ENCODE measurements around the gene DOCK3.
"Not testable (repeated sequence)": the region's sequence is repeated elsewhere in the genome, so short reads cannot be mapped to it uniquely, and the experiment has no call there.

The DOCK3 gene

GRCh38 chr3:51242939-51243338, 568.2 kb downstream of the DOCK3 start:
- Histone ChIP-seq H3K79me2 (ENCODE audit: low read length) (no peaks in the 10 kb centered on the region), H3K9me3 (ENCODE audit: insufficient read depth, low read length) (no peaks in the 10 kb centered on the region), H2AFZ (ENCODE audit: low read depth, low read length) (no peak overlapping the region), H3K4me3 (ENCODE audit: low read length) (no peak overlapping the region), H3K27me3 (ENCODE audit: low read depth, low read length) (no peaks in the 10 kb centered on the region), H3K4me1 (ENCODE audit: low read length) (no peaks in the 10 kb centered on the region), H3K9ac (ENCODE audit: low read length) (no peak overlapping the region), H3K27ac (ENCODE audit: low read length) (no peak overlapping the region), H3K4me2 (ENCODE audit: low read length) (no peak overlapping the region), H4K20me1 (ENCODE audit: insufficient read depth, low read length) (no peaks in the 10 kb centered on the region), H3K36me3 (replicated peaks; ENCODE audit: low read depth, low read length) (no peaks in the 10 kb centered on the region)
- no peak for TF ChIP-seq CTCF (IDR thresholded peaks at IDR 0.05; ENCODE audit: low read depth, low read length)
- no peak for TF ChIP-seq EZH2phosphoT487 (IDR thresholded peaks at IDR 0.05; ENCODE audit: low read depth)

GRCh38 chr3:51243924-51244323, 569.2 kb downstream of the DOCK3 start:
- Histone ChIP-seq H3K4me3 (ENCODE audit: low read length) (no peak overlapping the region), H4K20me1 (ENCODE audit: insufficient read depth, low read length) (no peaks in the 10 kb centered on the region), H3K4me1 (ENCODE audit: low read length) (no peaks in the 10 kb centered on the region), H3K27me3 (ENCODE audit: low read depth, low read length) (no peaks in the 10 kb centered on the region), H3K9ac (ENCODE audit: low read length) (no peak overlapping the region), H3K79me2 (ENCODE audit: low read length) (no peaks in the 10 kb centered on the region), H3K4me2 (ENCODE audit: low read length) (no peak overlapping the region), H3K27ac (ENCODE audit: low read length) (no peak overlapping the region), H2AFZ (ENCODE audit: low read depth, low read length) (no peak overlapping the region), H3K36me3 (replicated peaks; ENCODE audit: low read depth, low read length) (no peaks in the 10 kb centered on the region), H3K9me3 (ENCODE audit: insufficient read depth, low read length) (no peaks in the 10 kb centered on the region)
- no peak for TF ChIP-seq EZH2phosphoT487 (IDR thresholded peaks at IDR 0.05; ENCODE audit: low read depth)
- no peak for TF ChIP-seq CTCF (IDR thresholded peaks at IDR 0.05; ENCODE audit: low read depth, low read length)

DNA sequence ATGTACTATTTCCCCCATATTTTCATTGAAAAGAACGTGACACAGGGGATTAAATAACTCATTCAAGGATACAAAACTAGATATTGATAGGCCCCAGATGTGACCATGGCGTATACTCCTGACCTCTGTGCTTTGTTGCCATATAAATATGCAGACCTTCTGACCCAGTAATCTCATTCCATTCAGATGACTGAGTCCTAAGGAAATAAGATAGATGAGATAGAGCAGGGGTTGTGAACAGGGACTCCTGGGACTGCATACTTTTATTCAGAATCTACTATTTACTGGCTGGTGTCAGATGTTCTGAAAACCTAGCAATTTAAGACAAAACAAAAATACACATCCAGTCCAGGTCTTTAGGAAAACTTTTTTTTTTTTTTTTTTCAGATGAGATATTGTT, 571.1 kb downstream of the DOCK3 start:
- no peaks in the 10 kb centered on the region for H3K36me3 ChIP-seq (replicated peaks; ENCODE audit: low read depth, low read length)
- H3K9ac ChIP-seq (ENCODE audit: low read length) = no peak overlapping the region
- no peaks in the 10 kb centered on the region for H3K79me2 ChIP-seq (ENCODE audit: low read length)
- no peaks in the 10 kb centered on the region for H3K9me3 ChIP-seq (ENCODE audit: insufficient read depth, low read length)
- no peaks in the 10 kb centered on the region for H3K4me1 ChIP-seq (ENCODE audit: low read length)
- H4K20me1 ChIP-seq (ENCODE audit: insufficient read depth, low read length) = no peaks in the 10 kb centered on the region
- no peak overlapping the region for H2AFZ ChIP-seq (ENCODE audit: low read depth, low read length)
- H3K4me2 ChIP-seq (ENCODE audit: low read length) = no peak overlapping the region
- TF ChIP-seq EZH2phosphoT487 (IDR thresholded peaks at IDR 0.05; ENCODE audit: low read depth) = no peak
- no peak for TF ChIP-seq CTCF (IDR thresholded peaks at IDR 0.05; ENCODE audit: low read depth, low read length)
- no peak overlapping the region for H3K4me3 ChIP-seq (ENCODE audit: low read length)
- no peaks in the 10 kb centered on the region for H3K27me3 ChIP-seq (ENCODE audit: low read depth, low read length)
- H3K27ac ChIP-seq (ENCODE audit: low read length) = no peak overlapping the region

- TF ChIP-seq CTCF (IDR thresholded peaks at IDR 0.05; ENCODE audit: low read depth, low read length) (no peak), EZH2phosphoT487 (IDR thresholded peaks at IDR 0.05; ENCODE audit: low read depth) (no peak)
- Histone ChIP-seq H2AFZ (ENCODE audit: low read depth, low read length) (no peak overlapping the region), H3K27me3 (ENCODE audit: low read depth, low read length) (no peaks in the 10 kb centered on the region), H3K4me3 (ENCODE audit: low read length) (no peak overlapping the region), H3K9me3 (ENCODE audit: insufficient read depth, low read length) (no peaks in the 10 kb centered on the region), H3K27ac (ENCODE audit: low read length) (no peak overlapping the region), H3K79me2 (ENCODE audit: low read length) (no peaks in the 10 kb centered on the region), H3K9ac (ENCODE audit: low read length) (no peak overlapping the region), H3K4me2 (ENCODE audit: low read length) (no peak overlapping the region), H3K36me3 (replicated peaks; ENCODE audit: low read depth, low read length) (no peaks in the 10 kb centered on the region), H3K4me1 (ENCODE audit: low read length) (no peaks in the 10 kb centered on the region), H4K20me1 (ENCODE audit: insufficient read depth, low read length) (no peaks in the 10 kb centered on the region)
Observed at GRCh38 chr3:51257870-51258269, 583.1 kb downstream of the DOCK3 start.

DNA sequence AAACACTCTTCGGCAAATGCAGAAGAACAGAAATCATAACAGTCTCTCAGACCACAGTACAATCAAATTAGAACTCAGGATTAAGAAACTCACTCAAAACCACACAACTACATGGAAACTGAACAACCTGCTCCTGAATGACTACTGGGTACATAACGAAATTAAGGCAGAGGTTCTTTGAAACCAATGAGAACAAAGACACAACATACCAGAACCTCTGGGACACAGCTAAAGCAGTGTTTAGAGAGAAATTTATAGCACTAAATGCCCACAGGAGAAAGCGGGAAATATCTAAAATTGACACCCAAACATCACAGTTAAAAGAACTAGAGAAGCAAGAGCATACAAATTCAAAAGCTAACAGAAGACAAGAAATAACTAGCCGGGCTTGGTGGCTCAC, 589.4 kb downstream of the DOCK3 start:
- H3K4me3 ChIP-seq (ENCODE audit: low read length); H2AFZ ChIP-seq (ENCODE audit: low read depth, low read length); H3K4me2 ChIP-seq (ENCODE audit: low read length); H3K4me1 ChIP-seq (ENCODE audit: low read length); H3K27ac ChIP-seq (ENCODE audit: low read length); H3K79me2 ChIP-seq (ENCODE audit: low read length); H3K36me3 ChIP-seq (replicated peaks; ENCODE audit: low read depth, low read length); H3K9me3 ChIP-seq (ENCODE audit: insufficient read depth, low read length); H3K9ac ChIP-seq (ENCODE audit: low read length); H3K27me3 ChIP-seq (ENCODE audit: low read depth, low read length); H4K20me1 ChIP-seq (ENCODE audit: insufficient read depth, low read length): not testable (repeated sequence)
